ENCODE data around the gene MAST2.
"Not testable (repeated sequence)": the region's sequence is repeated elsewhere in the genome, so short reads cannot be mapped to it uniquely, and the experiment has no call there.

Gene MAST2

GRCh38 chr1:45843474-45843905 is 40.1 kb downstream of the MAST2 start:
- H2AFZ ChIP-seq (ENCODE audit: low read length) = no peak overlapping the region
- no peaks in the 10 kb centered on the region for H3K79me1 ChIP-seq (ENCODE audit: low read depth, low read length)
- H4K8ac ChIP-seq (ENCODE audit: low read depth, low read length) = no peak overlapping the region
- no peaks in the 10 kb centered on the region for H3K27me3 ChIP-seq (ENCODE audit: control insufficient read depth in 3 of 3, insufficient read depth in 3 of 3, low read depth in 1 of 3, low read length in 3 of 3)
- H3K9me3 ChIP-seq (replicated peaks in 1 of 2; ENCODE audit: control insufficient read depth in 2 of 2, insufficient read depth in 1 of 2, low read depth in 1 of 2, low read length in 2 of 2) = peaks cover 0 to 3% of the 10 kb centered on the region in 2 donors
- H3K4me1 ChIP-seq (ENCODE audit: control insufficient read depth in 2 of 2, insufficient read depth in 1 of 2, low read depth in 1 of 2, low read length in 2 of 2) = no peaks in the 10 kb centered on the region
- no peak overlapping the region for H3K18ac ChIP-seq (ENCODE audit: low read length)
- H2BK12ac ChIP-seq (ENCODE audit: low read length) = no peak overlapping the region
- no peak overlapping the region for H3K4ac ChIP-seq (ENCODE audit: low read length)
- no peak overlapping the region for H2AK5ac ChIP-seq (ENCODE audit: low read depth, low read length)
- H3K9ac ChIP-seq (ENCODE audit: low read depth, low read length, poor library complexity) = no peak overlapping the region
- H2BK120ac ChIP-seq (ENCODE audit: low read depth, low read length) = no peak overlapping the region
- no peak overlapping the region for H3K23ac ChIP-seq (ENCODE audit: low read depth, low read length, poor library complexity)
- no peak overlapping the region for H3K4me2 ChIP-seq (ENCODE audit: insufficient read depth, low read length, poor library complexity, severe bottlenecking)
- no peak overlapping the region for H3K14ac ChIP-seq (ENCODE audit: low read length)
- H3K4me3 ChIP-seq (ENCODE audit: low read length in 2 of 2) = no peak overlapping the region
- peaks cover 0 to 4% of the 10 kb centered on the region in 2 donors for H3K36me3 ChIP-seq (replicated peaks in 1 of 2; ENCODE audit: control insufficient read depth in 2 of 2, insufficient read depth in 2 of 2, low read length in 2 of 2)
- no peak overlapping the region for H2BK5ac ChIP-seq (ENCODE audit: low read length)
- no peak overlapping the region for H3K27ac ChIP-seq (replicated peaks; ENCODE audit: low read length)
- no peak overlapping the region for H4K91ac ChIP-seq (ENCODE audit: low read depth, low read length, poor library complexity)
- no peak overlapping the region for H2BK15ac ChIP-seq (ENCODE audit: low read length)
- DNase-seq (ENCODE audit: low spot score) = no peak

GRCh38 chr1:45844000-45844399 is 40.6 kb downstream of the MAST2 start:
- not testable (repeated sequence) for H3K36me3 ChIP-seq (replicated peaks in 1 of 2; ENCODE audit: control insufficient read depth in 2 of 2, insufficient read depth in 2 of 2, low read length in 2 of 2); H3K4ac ChIP-seq (ENCODE audit: low read length); H3K27ac ChIP-seq (replicated peaks; ENCODE audit: low read length); H3K4me3 ChIP-seq (ENCODE audit: low read length in 2 of 2); H2BK15ac ChIP-seq (ENCODE audit: low read length); H3K14ac ChIP-seq (ENCODE audit: low read length); H2BK5ac ChIP-seq (ENCODE audit: low read length); H3K4me2 ChIP-seq (ENCODE audit: insufficient read depth, low read length, poor library complexity, severe bottlenecking); H3K23ac ChIP-seq (ENCODE audit: low read depth, low read length, poor library complexity); H3K27me3 ChIP-seq (ENCODE audit: control insufficient read depth in 3 of 3, insufficient read depth in 3 of 3, low read depth in 1 of 3, low read length in 3 of 3); H4K8ac ChIP-seq (ENCODE audit: low read depth, low read length); H2BK12ac ChIP-seq (ENCODE audit: low read length); H3K4me1 ChIP-seq (ENCODE audit: control insufficient read depth in 2 of 2, insufficient read depth in 1 of 2, low read depth in 1 of 2, low read length in 2 of 2); DNase-seq (ENCODE audit: low spot score); H3K9ac ChIP-seq (ENCODE audit: low read depth, low read length, poor library complexity); H4K91ac ChIP-seq (ENCODE audit: low read depth, low read length, poor library complexity); H3K18ac ChIP-seq (ENCODE audit: low read length); H2AK5ac ChIP-seq (ENCODE audit: low read depth, low read length); H3K79me1 ChIP-seq (ENCODE audit: low read depth, low read length); H2BK120ac ChIP-seq (ENCODE audit: low read depth, low read length); H3K9me3 ChIP-seq (replicated peaks in 1 of 2; ENCODE audit: control insufficient read depth in 2 of 2, insufficient read depth in 1 of 2, low read depth in 1 of 2, low read length in 2 of 2); H2AFZ ChIP-seq (ENCODE audit: low read length)
- no CpG with 5 or more reads among the region's 4 CpGs for WGBS, 2 donors (ENCODE audit: extremely low coverage in 2 of 2, insufficient read length in 2 of 2, insufficient replicate concordance in 1 of 2)

DNA sequence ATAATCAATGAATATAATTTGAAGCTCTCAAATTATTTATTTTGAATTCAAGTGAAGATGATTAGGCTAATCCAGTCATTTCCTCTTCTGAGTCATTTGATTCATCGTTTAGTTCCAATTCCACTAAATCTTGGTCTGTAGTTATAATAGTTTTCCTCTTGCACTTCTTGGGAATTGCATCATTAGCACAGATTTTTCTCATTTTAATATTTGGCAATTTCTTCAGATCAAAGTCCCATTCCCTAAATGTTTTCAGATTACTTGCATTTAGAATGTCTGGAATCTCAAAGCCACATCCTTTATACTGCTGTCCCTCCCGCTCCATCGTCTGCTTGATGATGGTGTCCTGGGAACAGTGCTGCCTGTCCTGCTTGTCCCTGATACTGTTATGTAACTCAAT is 43.5 kb downstream of the MAST2 start:
- H3K4me3 ChIP-seq (ENCODE audit: low read length in 2 of 2) = no peak overlapping the region
- no peaks in the 10 kb centered on the region for H3K4me1 ChIP-seq (ENCODE audit: control insufficient read depth in 2 of 2, insufficient read depth in 1 of 2, low read depth in 1 of 2, low read length in 2 of 2)
- DNase-seq (ENCODE audit: low spot score) = no peak
- H3K14ac ChIP-seq (ENCODE audit: low read length) = no peak overlapping the region
- no peak overlapping the region for H4K91ac ChIP-seq (ENCODE audit: low read depth, low read length, poor library complexity)
- no CpG with 5 or more reads among the region's 3 CpGs for WGBS, 2 donors (ENCODE audit: extremely low coverage in 2 of 2, insufficient read length in 2 of 2, insufficient replicate concordance in 1 of 2)
- H2BK12ac ChIP-seq (ENCODE audit: low read length) = no peak overlapping the region
- no peak overlapping the region for H2BK5ac ChIP-seq (ENCODE audit: low read length)
- H3K4me2 ChIP-seq (ENCODE audit: insufficient read depth, low read length, poor library complexity, severe bottlenecking) = no peak overlapping the region
- H3K4ac ChIP-seq (ENCODE audit: low read length) = no peak overlapping the region
- no peak overlapping the region for H2BK120ac ChIP-seq (ENCODE audit: low read depth, low read length)
- no peak overlapping the region for H2AFZ ChIP-seq (ENCODE audit: low read length)
- no peak overlapping the region for H2AK5ac ChIP-seq (ENCODE audit: low read depth, low read length)
- no peak overlapping the region for H3K23ac ChIP-seq (ENCODE audit: low read depth, low read length, poor library complexity)
- no peak overlapping the region for H3K9ac ChIP-seq (ENCODE audit: low read depth, low read length, poor library complexity)
- no peak overlapping the region for H4K8ac ChIP-seq (ENCODE audit: low read depth, low read length)
- H2BK15ac ChIP-seq (ENCODE audit: low read length) = no peak overlapping the region
- no peaks in the 10 kb centered on the region for H3K36me3 ChIP-seq (replicated peaks in 1 of 2; ENCODE audit: control insufficient read depth in 2 of 2, insufficient read depth in 2 of 2, low read length in 2 of 2)
- no peak overlapping the region for H3K18ac ChIP-seq (ENCODE audit: low read length)
- H3K27me3 ChIP-seq (ENCODE audit: control insufficient read depth in 3 of 3, insufficient read depth in 3 of 3, low read depth in 1 of 3, low read length in 3 of 3) = no peaks in the 10 kb centered on the region
- H3K27ac ChIP-seq (replicated peaks; ENCODE audit: low read length) = no peak overlapping the region
- no peaks in the 10 kb centered on the region for H3K79me1 ChIP-seq (ENCODE audit: low read depth, low read length)
- H3K9me3 ChIP-seq (replicated peaks in 1 of 2; ENCODE audit: control insufficient read depth in 2 of 2, insufficient read depth in 1 of 2, low read depth in 1 of 2, low read length in 2 of 2) = peaks cover 0 to 3% of the 10 kb centered on the region in 2 donors

- Histone ChIP-seq H4K8ac (ENCODE audit: low read depth, low read length) (no peak overlapping the region), H3K4ac (ENCODE audit: low read length) (no peak overlapping the region), H3K18ac (ENCODE audit: low read length) (no peak overlapping the region), H2BK5ac (ENCODE audit: low read length) (no peak overlapping the region), H3K4me1 (ENCODE audit: control insufficient read depth in 2 of 2, insufficient read depth in 1 of 2, low read depth in 1 of 2, low read length in 2 of 2) (no peaks in the 10 kb centered on the region), H3K79me1 (ENCODE audit: low read depth, low read length) (no peaks in the 10 kb centered on the region), H3K14ac (ENCODE audit: low read length) (no peak overlapping the region), H3K36me3 (replicated peaks in 1 of 2; ENCODE audit: control insufficient read depth in 2 of 2, insufficient read depth in 2 of 2, low read length in 2 of 2) (no peaks in the 10 kb centered on the region), H2AK5ac (ENCODE audit: low read depth, low read length) (no peak overlapping the region), H2BK120ac (ENCODE audit: low read depth, low read length) (no peak overlapping the region), H3K27ac (replicated peaks; ENCODE audit: low read length) (no peak overlapping the region), H2BK15ac (ENCODE audit: low read length) (no peak overlapping the region), H3K9ac (ENCODE audit: low read depth, low read length, poor library complexity) (no peak overlapping the region), H3K23ac (ENCODE audit: low read depth, low read length, poor library complexity) (no peak overlapping the region), H4K91ac (ENCODE audit: low read depth, low read length, poor library complexity) (no peak overlapping the region), H2BK12ac (ENCODE audit: low read length) (no peak overlapping the region), H2AFZ (ENCODE audit: low read length) (no peak overlapping the region), H3K4me2 (ENCODE audit: insufficient read depth, low read length, poor library complexity, severe bottlenecking) (no peak overlapping the region), H3K4me3 (ENCODE audit: low read length in 2 of 2) (no peak overlapping the region), H3K27me3 (ENCODE audit: control insufficient read depth in 3 of 3, insufficient read depth in 3 of 3, low read depth in 1 of 3, low read length in 3 of 3) (no peaks in the 10 kb centered on the region), H3K9me3 (replicated peaks in 1 of 2; ENCODE audit: control insufficient read depth in 2 of 2, insufficient read depth in 1 of 2, low read depth in 1 of 2, low read length in 2 of 2) (peaks cover 0 to 3% of the 10 kb centered on the region in 2 donors)
- DNase-seq (ENCODE audit: low spot score) = no peak
- WGBS, 2 donors (ENCODE audit: extremely low coverage in 2 of 2, insufficient read length in 2 of 2, insufficient replicate concordance in 1 of 2) = no CpG with 5 or more reads among the region's 2 CpGs
Observed at GRCh38 chr1:45848097-45848496, 44.7 kb downstream of the MAST2 start.
